IMR-90 (cell line): ENCODE measurements around the gene CDC34.

Experiments used
- BHLHE40 ChIP-seq: fragments of 150-350 bp; IDR thresholded peaks from 2 replicates; pipeline ENCODE4 v1.6.1; 2016; ENCODE audit warnings: mild to moderate bottlenecking, low read depth, low read length
- CHD1 ChIP-seq: IDR thresholded peaks from 2 replicates; pipeline ENCODE4 v1.6.1; 2012; ENCODE audit warnings: low read depth, low read length, improper control_type of control experiment
- ELK1 ChIP-seq: fragments of 150-350 bp; IDR thresholded peaks from 2 replicates; pipeline ENCODE4 v1.6.1; 2016; ENCODE audit warnings: low read depth, mild to moderate bottlenecking, low read length, moderate library complexity, borderline replicate concordance
- FOS ChIP-seq: fragments of 150-350 bp; IDR thresholded peaks from 2 replicates; pipeline ENCODE4 v1.6.1; 2016; ENCODE audit warnings: low read depth, low read length
- MAFK ChIP-seq: IDR thresholded peaks from 2 replicates; pipeline ENCODE4 v1.6.1; 2012; ENCODE audit warnings: low read depth, low read length, improper control_type of control experiment
- MAZ ChIP-seq: IDR thresholded peaks from 2 replicates; pipeline ENCODE4 v1.6.1; 2012; ENCODE audit warnings: low read depth, mild to moderate bottlenecking, low read length, improper control_type of control experiment, moderate library complexity, borderline replicate concordance
- POLR2A ChIP-seq: IDR thresholded peaks from 2 replicates; pipeline ENCODE4 v1.6.1; 2012; ENCODE audit warnings: mild to moderate bottlenecking, low read depth, low read length
- RAD21 ChIP-seq: IDR thresholded peaks from 2 replicates; pipeline ENCODE4 v1.6.1; 2012; ENCODE audit warnings: low read length, improper control_type of control experiment
- RCOR1 ChIP-seq: IDR thresholded peaks from 2 replicates; pipeline ENCODE4 v1.6.1; 2012; ENCODE audit warnings: mild to moderate bottlenecking, low read length, improper control_type of control experiment; ENCODE audit not compliant: insufficient replicate concordance
- RFX5 ChIP-seq: IDR thresholded peaks from 2 replicates; pipeline ENCODE4 v1.8.0; 2012; ENCODE audit warnings: low read depth, mild to moderate bottlenecking, low read length, moderate library complexity
- SMC3 ChIP-seq: fragments of 150-350 bp; IDR thresholded peaks from 2 replicates; pipeline ENCODE4 v1.6.1; 2016; ENCODE audit warnings: low read depth, mild to moderate bottlenecking, antibody characterized with exemption, low read length, moderate library complexity
- USF2 ChIP-seq: fragments of 150-350 bp; IDR thresholded peaks from 2 replicates; pipeline ENCODE4 v1.6.1; 2017; ENCODE audit warnings: mild to moderate bottlenecking, antibody characterized with exemption, low read length, low read depth
- TF ChIP-seq, protein P1 (sequence below): conservative IDR thresholded peaks from 2 replicates; pipeline ENCODE4 v1.5.1; 2012; ENCODE audit warnings: mild to moderate bottlenecking, low read depth, low read length, improper control_type of control experiment

DNA sequence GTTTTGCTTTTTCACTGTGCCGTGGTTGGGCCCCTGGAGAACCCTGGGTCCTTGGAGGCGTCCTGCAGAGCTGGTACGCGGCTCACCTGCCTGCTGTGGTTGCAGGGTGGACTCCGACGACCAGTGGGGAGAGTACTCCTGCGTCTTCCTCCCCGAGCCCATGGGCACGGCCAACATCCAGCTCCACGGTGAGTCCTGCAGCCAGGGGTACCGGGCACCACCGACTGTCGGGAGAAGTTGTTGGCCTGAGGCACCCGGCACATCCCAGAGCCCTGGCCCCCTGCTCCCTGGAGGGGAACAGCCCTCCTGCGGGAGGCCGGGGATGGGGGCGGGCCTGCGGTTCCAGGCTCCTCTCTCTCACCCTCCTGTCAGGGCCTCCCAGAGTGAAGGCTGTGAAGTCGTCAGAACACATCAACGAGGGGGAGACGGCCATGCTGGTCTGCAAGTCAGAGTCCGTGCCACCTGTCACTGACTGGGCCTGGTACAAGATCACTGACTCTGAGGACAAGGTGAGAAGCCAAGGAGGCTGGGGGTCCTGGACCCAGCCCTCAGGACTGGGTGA lies 48.8 kb downstream of the CDC34 start:
- TF ChIP-seq POLR2A (no peak), MAZ (no peak), USF2 (no peak), BHLHE40 (no peak), RFX5 (no peak), MAFK (no peak), CHD1 (no peak), ELK1 (no peak), FOS (no peak), RAD21 (no peak), SMC3 (no peak), RCOR1 (no peak)
- TF ChIP-seq, protein P1, sequence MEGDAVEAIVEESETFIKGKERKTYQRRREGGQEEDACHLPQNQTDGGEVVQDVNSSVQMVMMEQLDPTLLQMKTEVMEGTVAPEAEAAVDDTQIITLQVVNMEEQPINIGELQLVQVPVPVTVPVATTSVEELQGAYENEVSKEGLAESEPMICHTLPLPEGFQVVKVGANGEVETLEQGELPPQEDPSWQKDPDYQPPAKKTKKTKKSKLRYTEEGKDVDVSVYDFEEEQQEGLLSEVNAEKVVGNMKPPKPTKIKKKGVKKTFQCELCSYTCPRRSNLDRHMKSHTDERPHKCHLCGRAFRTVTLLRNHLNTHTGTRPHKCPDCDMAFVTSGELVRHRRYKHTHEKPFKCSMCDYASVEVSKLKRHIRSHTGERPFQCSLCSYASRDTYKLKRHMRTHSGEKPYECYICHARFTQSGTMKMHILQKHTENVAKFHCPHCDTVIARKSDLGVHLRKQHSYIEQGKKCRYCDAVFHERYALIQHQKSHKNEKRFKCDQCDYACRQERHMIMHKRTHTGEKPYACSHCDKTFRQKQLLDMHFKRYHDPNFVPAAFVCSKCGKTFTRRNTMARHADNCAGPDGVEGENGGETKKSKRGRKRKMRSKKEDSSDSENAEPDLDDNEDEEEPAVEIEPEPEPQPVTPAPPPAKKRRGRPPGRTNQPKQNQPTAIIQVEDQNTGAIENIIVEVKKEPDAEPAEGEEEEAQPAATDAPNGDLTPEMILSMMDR = no peak
